Bronchial smooth muscle cell (primary cell): Measurements from ENCODE around the gene ADPRM. TPM values are rescaled to one million over a fixed set of nuclear protein-coding genes. Genes with fewer than 3 reads are reported as not detected.

Experiments used
- total RNA-seq: library from RNA; depleted of rRNA; stranded (reverse); fragments of >200 nt; gene quantifications from 2 replicates; pipeline ENCODE4 v1.2.1, GENCODE V29; 2014

The ADPRM gene, protein sequence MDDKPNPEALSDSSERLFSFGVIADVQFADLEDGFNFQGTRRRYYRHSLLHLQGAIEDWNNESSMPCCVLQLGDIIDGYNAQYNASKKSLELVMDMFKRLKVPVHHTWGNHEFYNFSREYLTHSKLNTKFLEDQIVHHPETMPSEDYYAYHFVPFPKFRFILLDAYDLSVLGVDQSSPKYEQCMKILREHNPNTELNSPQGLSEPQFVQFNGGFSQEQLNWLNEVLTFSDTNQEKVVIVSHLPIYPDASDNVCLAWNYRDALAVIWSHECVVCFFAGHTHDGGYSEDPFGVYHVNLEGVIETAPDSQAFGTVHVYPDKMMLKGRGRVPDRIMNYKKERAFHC
- total RNA-seq: 11.8 and 16.1 TPM in 2 replicates

DNA sequence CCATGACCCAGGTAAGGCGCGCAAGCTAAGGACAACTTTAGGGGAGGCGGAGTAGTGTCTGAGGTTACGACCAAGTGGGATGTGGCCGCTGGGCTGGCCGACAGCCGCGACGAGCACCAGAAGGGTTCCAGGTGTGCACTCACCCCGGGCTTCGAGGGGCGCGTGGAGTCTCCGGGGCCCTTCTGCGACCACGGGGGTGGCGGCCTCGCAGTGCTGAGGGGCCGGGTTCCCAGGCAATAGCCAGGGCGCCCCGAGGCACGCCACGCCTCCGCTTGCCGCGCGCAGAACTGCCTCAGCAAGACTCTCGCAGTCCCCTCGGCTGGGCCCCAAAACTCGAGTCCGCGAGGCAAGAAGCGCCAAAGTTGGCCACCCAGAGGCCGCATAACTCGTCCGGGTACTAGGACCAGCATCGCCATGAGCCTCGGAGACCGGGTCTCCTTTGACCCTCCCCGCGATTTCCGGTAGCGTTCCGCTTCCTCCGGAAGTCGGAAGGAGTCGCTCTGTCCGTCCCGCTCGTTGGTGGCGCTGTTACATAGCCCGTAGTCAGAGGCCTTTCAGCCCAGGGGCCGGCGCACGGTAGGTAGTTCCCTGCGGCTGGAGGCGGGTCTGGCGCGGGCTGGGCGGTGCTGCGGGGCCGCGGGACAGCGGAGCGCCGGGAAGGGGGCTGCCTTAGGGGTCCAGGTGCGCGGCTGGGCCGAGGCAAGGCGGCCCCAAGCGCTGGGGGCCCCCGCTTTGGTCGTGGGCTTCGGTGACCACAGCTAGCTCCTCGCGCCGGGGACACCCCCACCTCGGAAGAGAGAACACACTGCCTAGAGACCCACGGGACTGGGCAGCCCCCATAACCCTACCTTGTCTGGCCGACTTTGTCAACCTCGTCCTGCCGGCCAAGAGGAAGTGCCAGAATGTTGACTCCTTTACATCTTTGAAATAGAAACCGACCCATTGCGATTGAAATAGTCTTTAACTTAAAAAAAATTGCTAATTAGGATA lies at the start of gene ADPRM, which contains the start of gene SCO1:
ADPRM (plus strand) TSS at position 503 of the 990 bp plus-strand sequence. CDS start 7,333 bp downstream, outside the sequence.
SCO1 (minus strand) TSS at position 442 of the 990 bp plus-strand sequence; CDS start at position 416, 26 bp downstream.

DNA sequence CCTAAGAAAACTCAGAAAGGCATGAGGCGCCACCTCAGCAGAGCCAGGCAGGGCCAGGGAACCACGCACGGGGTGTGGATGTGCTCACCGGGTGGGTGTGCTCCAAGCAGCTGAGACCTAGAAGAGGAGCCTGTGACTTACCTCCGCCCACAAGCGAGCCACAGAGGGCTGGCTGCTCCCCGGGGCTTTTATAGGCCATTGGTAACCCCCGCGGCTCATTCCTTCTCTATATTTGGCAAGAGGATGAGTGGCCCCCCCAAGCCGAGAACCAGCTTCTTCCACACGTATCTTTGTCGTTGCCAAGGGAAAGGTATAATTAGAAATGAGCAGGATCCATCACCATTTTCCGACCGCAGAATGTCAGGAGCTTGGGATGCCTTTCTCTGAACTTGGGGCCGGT lies 40.2 kb upstream of the ADPRM start, which contains the start of gene MYH3:
MYH3 (minus strand) TSS at position 162 of the 400 bp plus-strand sequence. CDS start 2,245 bp downstream, outside the sequence.

GRCh38 chr17:10729334-10730193 lies 32.2 kb downstream of the ADPRM start, which contains the start of gene TMEM220:
Gene TMEM220, minus strand, starts transcription at chr17:10730023. Its CDS starts 172 bp downstream, at chr17:10729851.

Other genes starting within 250 kb of the ADPRM start
- gene MYH4, start 228.0 kb upstream of the ADPRM start, total RNA-seq: not detected in 2 replicates
- gene MYH1, start 179.1 kb upstream of the ADPRM start, total RNA-seq: not detected in 2 replicates
- gene MYH2, start 147.9 kb upstream of the ADPRM start, total RNA-seq: not detected in 2 replicates
- 0.16 and 0.60 TPM in 2 replicates for gene MYH3, start 40.3 kb upstream of the ADPRM start, total RNA-seq
- gene SCO1, start 61 bp upstream of the ADPRM start, total RNA-seq: 17.3 and 27.7 TPM in 2 replicates
- gene TMEM220, start 32.4 kb downstream of the ADPRM start, total RNA-seq: 3.3 and 5.2 TPM in 2 replicates
- gene TMEM238L, start 106.5 kb downstream of the ADPRM start, total RNA-seq: not detected in 2 replicates
- gene PIRT, start 140.5 kb downstream of the ADPRM start, total RNA-seq: under 0.01 TPM in 1 of 2 replicates, not detected in the other